ENCODE measurements around the gene GJC3.
"Not testable (repeated sequence)": the region's sequence is repeated elsewhere in the genome, so short reads cannot be mapped to it uniquely, and the experiment has no call there.

GJC3 gene

GRCh38 chr7:99969298-99969697, 39.9 kb upstream of the GJC3 start:
- H3K27ac Mint-ChIP-seq: no peak overlapping the region
- no peaks in the 10 kb centered on the region for H3K9me3 Mint-ChIP-seq
- no peaks in the 10 kb centered on the region for H3K36me3 Mint-ChIP-seq (ENCODE audit: low read depth)
- no peaks in the 10 kb centered on the region for H3K4me1 Mint-ChIP-seq
- peaks cover 36% of the 10 kb centered on the region for H3K27me3 Mint-ChIP-seq (ENCODE audit: low read depth)
- TF ChIP-seq CTCF (IDR thresholded peaks at IDR 0.05; ENCODE audit: unreplicated experiment in 3 of 3): no peak
- H3K4me3 Mint-ChIP-seq: no peak overlapping the region

- peaks cover 37% of the 10 kb centered on the region for H3K27me3 Mint-ChIP-seq (ENCODE audit: low read depth)
- TF ChIP-seq CTCF (IDR thresholded peaks at IDR 0.05; ENCODE audit: unreplicated experiment in 3 of 3): no peak
- H3K4me1 Mint-ChIP-seq: no peaks in the 10 kb centered on the region
- no peaks in the 10 kb centered on the region for H3K36me3 Mint-ChIP-seq (ENCODE audit: low read depth)
- no peak overlapping the region for H3K4me3 Mint-ChIP-seq
- H3K9me3 Mint-ChIP-seq: peaks cover 4% of the 10 kb centered on the region
- H3K27ac Mint-ChIP-seq: no peak overlapping the region
Observed at GRCh38 chr7:99958564-99959227, 29.3 kb upstream of the GJC3 start.

GRCh38 chr7:99955247-99955646, 25.8 kb upstream of the GJC3 start:
- no peak for TF ChIP-seq CTCF (IDR thresholded peaks at IDR 0.05; ENCODE audit: unreplicated experiment in 3 of 3)
- Mint-ChIP-seq H3K4me1 (no peaks in the 10 kb centered on the region), H3K27me3 (ENCODE audit: low read depth) (peaks cover 20% of the 10 kb centered on the region), H3K4me3 (no peak overlapping the region), H3K27ac (no peak overlapping the region), H3K36me3 (ENCODE audit: low read depth) (no peaks in the 10 kb centered on the region), H3K9me3 (peaks cover 8% of the 10 kb centered on the region)

- H3K36me3 Mint-ChIP-seq (ENCODE audit: low read depth); H3K4me3 Mint-ChIP-seq; H3K4me1 Mint-ChIP-seq; H3K27ac Mint-ChIP-seq: not testable (repeated sequence)
- H3K27me3 Mint-ChIP-seq (ENCODE audit: low read depth): peaks cover 19% of the 10 kb centered on the region
- H3K9me3 Mint-ChIP-seq: peaks cover 13% of the 10 kb centered on the region
Observed at GRCh38 chr7:99954643-99955042, 25.2 kb upstream of the GJC3 start.

GRCh38 chr7:99953649-99954048, 24.2 kb upstream of the GJC3 start:
- Mint-ChIP-seq H3K9me3 (peaks cover 16% of the 10 kb centered on the region), H3K36me3 (ENCODE audit: low read depth) (no peaks in the 10 kb centered on the region), H3K27ac (no peak overlapping the region), H3K27me3 (ENCODE audit: low read depth) (peaks cover 14% of the 10 kb centered on the region), H3K4me3 (no peak overlapping the region), H3K4me1 (no peaks in the 10 kb centered on the region)
- TF ChIP-seq CTCF (IDR thresholded peaks at IDR 0.05; ENCODE audit: unreplicated experiment in 3 of 3): no peak

GRCh38 chr7:99952649-99953048, 23.2 kb upstream of the GJC3 start:
- H3K9me3 Mint-ChIP-seq: peaks cover 20% of the 10 kb centered on the region
- peaks cover 12% of the 10 kb centered on the region for H3K27me3 Mint-ChIP-seq (ENCODE audit: low read depth)

GRCh38 chr7:99950819-99951218, 21.4 kb upstream of the GJC3 start:
- peaks cover 12% of the 10 kb centered on the region for H3K27me3 Mint-ChIP-seq (ENCODE audit: low read depth)
- H3K4me1 Mint-ChIP-seq; H3K4me3 Mint-ChIP-seq; H3K27ac Mint-ChIP-seq; H3K36me3 Mint-ChIP-seq (ENCODE audit: low read depth): not testable (repeated sequence)
- peaks cover 20% of the 10 kb centered on the region for H3K9me3 Mint-ChIP-seq

More at GRCh38 chr7:99952649-99953048, 23.2 kb upstream of the GJC3 start:
- H3K4me3 Mint-ChIP-seq; H3K36me3 Mint-ChIP-seq (ENCODE audit: low read depth); H3K27ac Mint-ChIP-seq; H3K4me1 Mint-ChIP-seq: not testable (repeated sequence)

Measured in nephron (organoid).